Suprapubic skin (tissue), 3 donors: Measurements from ENCODE around the gene KIF18B.

Experiments used
- POLR2A ChIP-seq, 2 donors: fragments of 450-650 bp; IDR thresholded peaks; one replicate each; pipeline ENCODE4 v1.6.1; 2017; ENCODE audit warnings: antibody characterized with exemption in 2 of 2, mild to moderate bottlenecking in 2 of 2, moderate library complexity in 2 of 2
- TF ChIP-seq, protein P1 (sequence below), 2 donors: fragments of 200-600 bp in 1 of 2; fragments of 450-650 bp in 1 of 2; sonication (generic) in 1 of 2; IDR thresholded peaks; one replicate each; pipeline ENCODE4 v1.5.1; 2016 to 2019; ENCODE audit warnings: antibody characterized with exemption in 2 of 2, mild to moderate bottlenecking in 1 of 2, moderate library complexity in 1 of 2

DNA sequence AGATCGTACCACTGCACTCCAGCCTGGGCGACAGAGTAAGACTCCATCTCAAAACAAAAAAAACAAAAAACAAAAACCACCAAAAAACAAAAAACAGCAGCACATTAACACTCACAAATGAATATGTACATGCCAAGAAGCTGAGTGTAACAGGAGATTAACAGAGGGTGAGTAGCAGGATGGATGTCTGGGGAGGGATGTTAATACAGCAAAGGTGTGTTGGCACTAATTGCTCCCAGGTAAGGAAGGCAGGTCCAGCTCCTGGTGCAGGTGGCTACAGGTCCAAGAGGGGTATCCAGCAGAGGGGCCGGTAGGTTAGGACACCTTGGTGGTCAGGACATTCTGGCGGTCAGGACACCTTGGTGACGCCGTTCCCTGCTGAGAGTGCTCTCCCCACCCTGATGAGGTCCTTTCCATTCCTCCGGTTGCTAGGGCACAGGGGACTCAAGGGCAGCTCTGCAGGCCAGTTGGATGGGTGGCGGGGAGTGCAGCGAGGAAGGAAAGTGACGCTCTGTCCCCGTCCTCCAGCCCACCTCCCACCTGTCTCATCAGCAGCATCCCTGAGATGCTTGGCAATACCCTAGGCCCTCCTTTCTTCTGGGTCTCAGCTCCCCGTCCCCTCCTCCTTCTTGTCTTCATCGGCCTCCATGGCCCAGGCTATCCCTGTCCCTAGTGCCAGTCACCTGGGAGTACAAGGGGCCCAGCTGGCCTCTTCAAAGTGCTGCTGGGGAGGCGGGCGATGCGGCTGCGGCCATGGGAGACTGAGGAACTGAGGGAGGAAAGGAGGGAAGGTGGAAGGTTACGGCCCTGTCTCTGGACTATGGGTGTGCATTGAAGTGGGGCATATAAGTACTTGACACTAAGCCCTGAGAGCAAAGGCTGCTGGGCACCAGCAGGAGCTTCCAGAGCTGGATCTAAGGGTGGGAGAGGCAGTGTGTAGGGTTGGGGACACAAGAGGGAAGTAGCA lies 21.6 kb downstream of the KIF18B start:
- TF ChIP-seq, protein P1, sequence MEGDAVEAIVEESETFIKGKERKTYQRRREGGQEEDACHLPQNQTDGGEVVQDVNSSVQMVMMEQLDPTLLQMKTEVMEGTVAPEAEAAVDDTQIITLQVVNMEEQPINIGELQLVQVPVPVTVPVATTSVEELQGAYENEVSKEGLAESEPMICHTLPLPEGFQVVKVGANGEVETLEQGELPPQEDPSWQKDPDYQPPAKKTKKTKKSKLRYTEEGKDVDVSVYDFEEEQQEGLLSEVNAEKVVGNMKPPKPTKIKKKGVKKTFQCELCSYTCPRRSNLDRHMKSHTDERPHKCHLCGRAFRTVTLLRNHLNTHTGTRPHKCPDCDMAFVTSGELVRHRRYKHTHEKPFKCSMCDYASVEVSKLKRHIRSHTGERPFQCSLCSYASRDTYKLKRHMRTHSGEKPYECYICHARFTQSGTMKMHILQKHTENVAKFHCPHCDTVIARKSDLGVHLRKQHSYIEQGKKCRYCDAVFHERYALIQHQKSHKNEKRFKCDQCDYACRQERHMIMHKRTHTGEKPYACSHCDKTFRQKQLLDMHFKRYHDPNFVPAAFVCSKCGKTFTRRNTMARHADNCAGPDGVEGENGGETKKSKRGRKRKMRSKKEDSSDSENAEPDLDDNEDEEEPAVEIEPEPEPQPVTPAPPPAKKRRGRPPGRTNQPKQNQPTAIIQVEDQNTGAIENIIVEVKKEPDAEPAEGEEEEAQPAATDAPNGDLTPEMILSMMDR (IDR thresholded peaks at IDR 0.05), result no peak
- TF ChIP-seq POLR2A (IDR thresholded peaks at IDR 0.05), result no peak
